GM18520 (cell line): Measurements from ENCODE around the gene PEX12.
"Not testable (repeated sequence)": the region's sequence is repeated elsewhere in the genome, so short reads cannot be mapped to it uniquely, and the experiment has no call there.

ENCODE experiments used
- ATAC-seq: cut with Tn5 transposase; IDR thresholded peaks from one replicate; pipeline ENCODE4 v1.9.1; 2021; ENCODE audit not compliant: unreplicated experiment

Gene PEX12

DNA sequence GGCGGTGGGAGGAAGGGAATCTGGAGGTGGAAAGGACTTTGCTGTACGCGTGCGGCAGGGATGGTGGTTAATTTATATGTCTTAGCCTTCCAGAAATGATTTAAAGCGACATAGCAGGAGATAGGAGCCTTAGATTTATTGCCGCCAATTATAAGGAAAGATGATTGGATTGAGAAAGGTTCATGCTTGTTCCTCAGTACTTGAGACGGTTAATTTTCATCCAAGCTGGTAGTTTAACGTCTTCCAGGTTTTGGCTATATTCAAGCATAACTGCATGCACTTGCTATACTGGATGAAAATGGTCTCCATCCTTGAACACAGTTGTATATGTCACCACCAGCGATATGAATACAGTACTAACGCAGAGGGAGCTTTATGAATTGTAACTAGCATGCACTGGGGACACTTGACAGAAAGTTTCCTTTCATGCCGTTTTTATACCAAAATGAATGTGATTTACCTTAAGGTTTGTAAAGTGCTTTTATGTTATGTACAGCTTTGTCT lies 610 bp upstream of the PEX12 start:
- no peak for ATAC-seq

DNA sequence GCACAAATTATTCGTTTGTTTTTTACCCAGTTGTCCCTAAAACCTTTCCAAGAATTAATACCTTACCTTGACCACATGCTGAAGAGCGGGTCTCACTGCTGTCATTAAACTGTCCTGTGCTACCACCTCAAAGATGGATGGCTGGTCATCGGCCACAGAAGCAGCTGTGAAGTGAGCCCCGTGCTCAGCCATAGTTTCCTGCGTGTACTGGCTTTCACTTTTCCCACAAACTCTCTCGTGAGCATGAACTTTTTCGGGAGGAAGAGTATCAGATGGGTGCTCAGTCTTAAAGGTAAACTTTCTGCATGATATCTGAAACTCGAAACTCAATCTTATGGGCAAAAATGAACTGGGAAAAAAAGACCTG lies 558 bp downstream of the PEX12 start:
- no peak for ATAC-seq

DNA sequence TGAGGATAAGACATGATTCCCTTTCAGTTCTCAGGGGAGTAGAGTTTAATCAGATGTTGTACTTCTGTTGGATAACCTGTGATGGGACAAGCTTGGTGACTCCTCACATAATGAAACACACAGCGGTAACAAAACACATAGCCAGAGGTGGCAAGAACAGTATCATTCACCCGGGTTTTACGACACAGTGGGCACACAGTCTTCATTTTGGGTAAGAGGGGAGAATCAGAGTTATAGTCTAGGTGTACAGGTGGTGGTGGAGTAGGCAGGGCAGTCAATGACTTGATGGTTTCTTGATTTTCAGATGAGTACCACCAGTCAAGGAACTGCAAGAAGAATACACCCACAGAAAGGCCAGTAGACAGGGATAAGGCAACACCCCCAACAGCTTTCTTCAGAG lies 2.6 kb downstream of the PEX12 start:
- no peak for ATAC-seq

GRCh38 chr17:35569405-35569804 lies 9.0 kb downstream of the PEX12 start:
- no peak for ATAC-seq

DNA sequence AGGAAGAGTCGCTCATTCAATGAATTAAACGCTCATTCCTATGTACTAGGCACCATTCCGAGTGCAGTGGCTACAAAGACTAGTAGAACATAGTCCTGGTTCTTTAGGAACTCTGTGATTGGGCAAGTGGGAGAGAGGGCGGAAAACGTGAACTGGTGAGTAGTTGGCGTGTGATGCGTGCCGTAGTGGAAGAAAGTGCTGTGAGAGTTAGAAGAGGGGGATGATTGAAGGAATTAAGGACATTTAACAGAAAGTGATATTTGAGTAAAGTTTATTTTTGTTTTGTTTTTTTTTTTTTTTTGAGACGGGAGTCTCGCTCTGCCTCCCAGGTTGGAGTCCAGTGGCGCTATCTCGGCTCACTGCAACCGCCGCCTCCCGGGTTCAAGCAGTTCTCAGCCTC lies 9.8 kb downstream of the PEX12 start:
- ATAC-seq: no peak

- no peak for ATAC-seq
These were observed 11.4 kb downstream of the PEX12 start for GRCh38 chr17:35566968-35567367.

DNA sequence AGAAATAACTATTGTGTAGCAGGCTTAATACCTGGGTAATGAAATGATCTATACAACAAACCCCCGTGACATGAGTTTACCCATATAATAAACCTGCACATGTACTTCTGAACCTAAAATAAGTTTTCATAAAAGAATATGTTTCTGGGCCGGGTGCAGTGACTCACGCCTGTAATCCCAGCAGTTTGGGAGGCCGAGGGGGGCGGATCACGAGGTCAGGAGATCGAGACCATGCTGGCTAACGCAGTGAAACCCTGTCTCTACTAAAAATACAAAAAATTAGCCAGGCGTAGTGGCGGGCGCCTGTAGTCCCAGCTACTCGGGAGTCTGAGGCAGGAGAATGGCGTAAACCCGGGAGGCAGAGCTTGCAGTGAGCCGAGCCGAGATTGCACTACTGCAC lies 15.2 kb downstream of the PEX12 start:
- ATAC-seq: not testable (repeated sequence)

- no peak for ATAC-seq
These were observed 17.7 kb downstream of the PEX12 start, which contains the start of gene SLFN14 for GRCh38 chr17:35560703-35561102. SLFN14 (minus strand) TSS chr17:35560819; CDS start chr17:35558062, 2,757 bp downstream.

GRCh38 chr17:35559495-35560210 lies 18.7 kb downstream of the PEX12 start:
- no peak for ATAC-seq

DNA sequence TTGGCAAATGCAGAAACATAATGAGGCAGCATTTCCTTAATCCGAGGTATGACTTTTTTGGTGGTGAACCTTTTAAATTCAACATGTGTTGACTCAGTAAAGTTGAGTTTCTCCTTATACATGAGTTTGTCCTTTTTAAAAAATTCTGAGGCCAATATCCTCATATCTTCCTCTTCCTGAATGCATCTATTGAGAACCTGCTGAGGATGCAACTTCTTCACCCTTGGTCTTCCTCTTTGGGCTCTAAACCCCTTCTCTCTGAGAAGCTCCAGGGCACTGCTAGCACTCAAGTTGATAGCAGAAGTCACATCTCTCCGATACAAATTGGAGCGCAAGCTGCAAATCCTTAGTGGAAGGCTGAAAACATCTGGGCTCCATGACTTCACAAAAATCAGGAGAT lies 21.0 kb downstream of the PEX12 start:
- ATAC-seq: no peak

DNA sequence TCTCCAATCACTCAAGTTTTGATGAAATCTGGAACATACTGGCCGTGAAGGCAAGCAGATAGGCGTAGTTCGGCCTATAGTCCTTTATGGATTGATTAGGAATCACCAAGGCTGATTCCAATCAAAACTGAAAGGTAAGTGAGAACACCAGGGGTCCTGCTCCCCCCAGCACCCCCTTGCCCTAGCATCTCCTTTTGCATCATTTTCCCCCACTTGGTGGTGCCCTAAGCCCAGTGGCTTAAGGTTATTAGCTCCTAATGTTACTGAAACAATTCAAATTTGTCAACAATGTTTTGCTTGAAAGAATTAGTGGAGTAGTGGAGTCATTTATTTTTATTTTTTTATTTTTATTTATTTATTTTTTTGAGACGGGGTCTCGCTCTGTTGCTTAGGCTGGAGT lies 22.7 kb downstream of the PEX12 start:
- no peak for ATAC-seq

DNA sequence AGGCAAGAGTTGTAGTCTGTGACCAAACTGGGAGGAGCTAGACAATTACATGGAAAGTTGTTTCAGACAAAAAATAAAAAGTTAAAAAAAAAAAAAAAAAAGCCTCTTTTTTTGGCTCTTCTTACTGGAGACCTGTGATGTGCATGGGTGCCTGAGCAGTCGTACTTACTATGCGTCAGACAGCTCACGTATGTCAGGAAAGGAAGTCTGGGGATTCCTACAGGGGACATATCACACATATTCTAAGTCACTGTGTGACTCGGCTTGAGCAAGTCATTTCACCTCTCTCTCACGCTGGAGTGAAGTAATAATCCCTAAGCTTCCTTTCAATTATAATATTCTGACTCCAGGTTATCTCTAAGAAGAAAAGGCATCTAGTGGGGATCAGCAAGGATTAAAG lies 23.7 kb downstream of the PEX12 start:
- no peak for ATAC-seq

- no peak for ATAC-seq
These were observed 25.1 kb downstream of the PEX12 start for GRCh38 chr17:35553310-35553709.

- no peak for ATAC-seq
These were observed 29.4 kb downstream of the PEX12 start for GRCh38 chr17:35548978-35549377.

DNA sequence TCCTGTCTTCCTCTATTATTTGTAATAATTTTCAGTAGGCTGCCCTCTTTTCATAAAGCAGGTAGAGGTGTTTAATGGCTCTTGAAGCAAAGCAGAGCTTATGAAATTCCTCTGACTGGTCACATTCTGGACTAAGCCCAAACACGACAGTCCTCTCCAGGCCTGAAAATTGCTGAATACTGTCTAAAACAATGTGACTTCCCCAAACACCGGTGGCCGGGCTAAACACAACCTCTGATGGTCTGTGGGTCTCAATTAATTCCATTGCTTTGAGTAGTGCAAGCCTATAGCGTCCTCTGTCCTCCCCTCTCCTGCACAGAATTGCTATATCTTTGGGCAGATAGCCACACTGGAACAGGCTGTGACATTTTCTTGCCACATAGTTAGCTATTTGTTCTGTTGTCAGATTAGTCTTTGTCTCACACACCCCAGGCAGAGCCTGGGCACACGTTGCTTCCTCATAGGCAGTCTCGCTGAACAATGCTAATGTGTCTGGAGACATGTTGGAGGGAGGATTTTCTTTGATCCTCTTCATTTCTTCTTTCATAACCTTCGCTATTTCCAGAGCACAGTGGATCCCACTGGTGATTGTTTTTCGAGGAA lies 30.1 kb downstream of the PEX12 start:
- ATAC-seq: no peak

DNA sequence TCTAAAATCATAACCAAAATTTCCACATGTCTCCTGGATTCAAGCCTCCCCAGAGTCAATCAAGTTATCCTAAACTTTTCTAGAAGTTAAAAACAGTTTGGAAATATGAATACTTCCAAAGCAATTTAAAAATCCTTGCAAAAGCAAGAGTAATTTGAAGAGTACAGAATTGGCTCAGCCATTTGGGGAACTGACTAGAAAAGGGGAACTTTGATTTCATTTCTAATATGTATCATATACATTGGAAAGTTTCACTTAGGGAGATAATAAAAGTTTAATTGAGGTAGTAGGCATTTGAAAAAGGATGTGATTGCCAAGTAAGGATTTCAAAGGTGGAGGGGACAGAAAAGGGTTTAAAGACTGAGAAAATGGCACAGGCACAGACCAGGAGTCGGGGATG lies 31.9 kb downstream of the PEX12 start:
- ATAC-seq: no peak

GRCh38 chr17:35545150-35545549 lies 33.2 kb downstream of the PEX12 start:
- ATAC-seq: no peak

DNA sequence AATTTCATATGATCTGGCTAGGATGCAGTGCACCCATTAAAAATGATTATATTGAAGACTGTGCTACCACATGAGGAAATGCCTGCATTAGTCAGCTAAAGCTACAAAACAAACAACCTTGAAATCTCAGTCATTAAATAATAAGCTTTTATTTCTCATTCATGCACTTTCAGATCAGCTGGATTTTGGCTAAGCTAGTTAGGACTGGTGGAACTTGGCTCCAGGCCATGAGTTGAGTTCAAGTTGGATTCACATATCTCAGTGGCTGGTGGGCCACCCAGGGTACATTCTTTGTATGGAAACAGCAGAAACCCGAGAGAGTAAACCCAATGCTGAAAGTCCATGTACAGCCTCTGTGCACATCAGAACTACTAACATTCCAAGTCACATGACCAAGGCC lies 34.5 kb downstream of the PEX12 start:
- ATAC-seq: no peak

GRCh38 chr17:35542990-35543389 lies 35.4 kb downstream of the PEX12 start:
- no peak for ATAC-seq

GRCh38 chr17:35541434-35541833 lies 36.9 kb downstream of the PEX12 start:
- ATAC-seq: no peak

- no peak for ATAC-seq
These were observed 37.6 kb downstream of the PEX12 start for GRCh38 chr17:35540589-35541404.

DNA sequence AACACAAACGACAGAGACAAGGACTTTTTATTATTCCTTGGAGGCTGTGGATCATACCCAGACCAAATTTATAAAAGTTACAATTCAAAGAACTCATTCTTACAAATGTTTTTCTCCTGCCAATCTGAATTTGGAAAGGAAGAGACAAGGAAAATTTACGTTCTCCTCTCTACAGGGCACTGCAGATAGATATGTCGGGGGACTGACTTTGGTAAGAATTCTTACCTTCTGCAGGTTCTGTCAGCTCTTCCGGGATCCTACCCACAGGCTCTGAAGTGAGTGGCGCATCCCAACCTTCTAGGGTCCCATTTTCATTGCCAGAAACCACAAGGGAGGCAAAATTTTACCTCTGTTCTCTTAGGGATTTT lies 38.7 kb downstream of the PEX12 start:
- no peak for ATAC-seq
